NCI-H1930 (cell line): ENCODE measurements around the gene PKNOX2.

Experiments
- DNase-seq, 2 experiments: peaks; one replicate each; lab custom pipeline; 2025; lab: John Stamatoyannopoulos, UW

PKNOX2 gene

GRCh38 chr11:125443767-125444311 lies 279.3 kb downstream of the PKNOX2 start:
- DNase-seq, result no peak

- DNase-seq, result no peak
Observed at GRCh38 chr11:125445731-125446130, 281.2 kb downstream of the PKNOX2 start.

- DNase-seq, result no peak
Observed at GRCh38 chr11:125446279-125446678, 281.7 kb downstream of the PKNOX2 start.

- no peak for DNase-seq
Observed at GRCh38 chr11:125447721-125448120, 283.2 kb downstream of the PKNOX2 start.

GRCh38 chr11:125448136-125448535 lies 283.6 kb downstream of the PKNOX2 start:
- DNase-seq, result no peak

- no peak for DNase-seq
Observed at GRCh38 chr11:125449565-125449964, 285.0 kb downstream of the PKNOX2 start.

GRCh38 chr11:125451400-125452124 lies 287.0 kb downstream of the PKNOX2 start:
- DNase-seq, result peak in 1 of 2 experiments; percentile 13

GRCh38 chr11:125452125-125452470 lies 287.5 kb downstream of the PKNOX2 start:
- no peak for DNase-seq

GRCh38 chr11:125454047-125454446 lies 289.5 kb downstream of the PKNOX2 start:
- no peak for DNase-seq

GRCh38 chr11:125455851-125456250 lies 291.3 kb downstream of the PKNOX2 start:
- DNase-seq, result no peak

GRCh38 chr11:125457814-125458343 lies 293.3 kb downstream of the PKNOX2 start:
- no peak for DNase-seq

- no peak for DNase-seq
Observed at GRCh38 chr11:125460275-125460674, 295.7 kb downstream of the PKNOX2 start.

- no peak for DNase-seq
Observed at GRCh38 chr11:125463590-125464269, 299.2 kb downstream of the PKNOX2 start.

- no peak for DNase-seq
Observed at GRCh38 chr11:125464270-125464662, 299.7 kb downstream of the PKNOX2 start.

GRCh38 chr11:125464666-125465065 lies 300.1 kb downstream of the PKNOX2 start:
- no peak for DNase-seq

GRCh38 chr11:125465255-125465654 lies 300.7 kb downstream of the PKNOX2 start:
- DNase-seq, result no peak

- no peak for DNase-seq
Observed at GRCh38 chr11:125465701-125466100, 301.1 kb downstream of the PKNOX2 start.

GRCh38 chr11:125468025-125468424 lies 303.5 kb downstream of the PKNOX2 start:
- DNase-seq, result no peak

- DNase-seq, result no peak
Observed at GRCh38 chr11:125468852-125469251, 304.3 kb downstream of the PKNOX2 start.

- DNase-seq, result no peak
Observed at GRCh38 chr11:125470355-125470754, 305.8 kb downstream of the PKNOX2 start.

GRCh38 chr11:125476721-125477120 lies 312.2 kb downstream of the PKNOX2 start:
- no peak for DNase-seq

- no peak for DNase-seq
Observed at GRCh38 chr11:125479137-125479536, 314.6 kb downstream of the PKNOX2 start.

- no peak for DNase-seq
Observed at GRCh38 chr11:125481531-125481930, 317.0 kb downstream of the PKNOX2 start.
